Activated CD8-positive, alpha-beta memory T cell treated with anti-CD3 and anti-CD28 coated beads, Interleukin-2, amount 10 ng/mL, durations not matched to agents 7 days and 5 days (primary cell): ENCODE data around the gene HOXA1. TPM values are rescaled to one million over a fixed set of nuclear protein-coding genes. Genes with fewer than 3 reads are reported as not detected.

ENCODE experiments used
- ATAC-seq: fragments of 150-1000 bp; cut with Tn5 transposase; one replicate; pipeline ENCODE4 v1.10.0; 2021; ENCODE audit warnings: moderate library complexity
- CTCF ChIA-PET: fragments of 350-600 bp; sonication (Branson Sonifier 250); formaldehyde crosslinking; loops from one replicate; lab custom pipeline; 2021; ENCODE audit warnings: antibody characterized with exemption; lab: Charles Lee
- DNase-seq: peaks from one replicate; pipeline ENCODE4 v3.0.0-alpha.2; 2020
- H3K27ac Mint-ChIP-seq: one replicate; pipeline ENCODE4 v1.8.0; 2021; ENCODE audit warnings: mild to moderate bottlenecking, mixed read lengths
- H3K27me3 Mint-ChIP-seq: one replicate; pipeline ENCODE4 v1.8.0; 2021; ENCODE audit warnings: mixed read lengths
- H3K36me3 Mint-ChIP-seq: one replicate; pipeline ENCODE4 v1.8.0; 2021; ENCODE audit warnings: mild to moderate bottlenecking, mixed read lengths
- H3K4me1 Mint-ChIP-seq: one replicate; pipeline ENCODE4 v1.8.0; 2021; ENCODE audit warnings: mixed read lengths
- H3K4me3 Mint-ChIP-seq: one replicate; pipeline ENCODE4 v1.8.0; 2021; ENCODE audit warnings: mild to moderate bottlenecking, moderate library complexity, mixed read lengths
- H3K9me3 Mint-ChIP-seq: one replicate; pipeline ENCODE4 v1.8.0; 2022; ENCODE audit warnings: low read depth, mixed read lengths
- total RNA-seq, 2 experiments: library from RNA; stranded (reverse); gene quantifications; one replicate each; pipeline ENCODE4 v1.2.3, GENCODE V29; 2021

HOXA1 gene
- total RNA-seq, 2 experiments from 2014 or later: 0.28 to 0.76 TPM

- Mint-ChIP-seq H3K9me3 (no peaks in the 10 kb centered on the region), H3K36me3 (no peaks in the 10 kb centered on the region), H3K27ac (no peak overlapping the region), H3K4me3 (no peak overlapping the region), H3K4me1 (peaks cover 2% of the 10 kb centered on the region), H3K27me3 (peaks cover 56% of the 10 kb centered on the region)
- CTCF ChIA-PET: interaction anchor here (1.2 kb wide), 1 partner anchor 31 kb away, joined by 3 read pairs; no protein-coding TSS in a partner anchor
- DNase-seq (no peak), ATAC-seq (no peak)
Measured at GRCh38 chr7:27128034-27128433, 32.2 kb upstream of the HOXA1 start.

DNA sequence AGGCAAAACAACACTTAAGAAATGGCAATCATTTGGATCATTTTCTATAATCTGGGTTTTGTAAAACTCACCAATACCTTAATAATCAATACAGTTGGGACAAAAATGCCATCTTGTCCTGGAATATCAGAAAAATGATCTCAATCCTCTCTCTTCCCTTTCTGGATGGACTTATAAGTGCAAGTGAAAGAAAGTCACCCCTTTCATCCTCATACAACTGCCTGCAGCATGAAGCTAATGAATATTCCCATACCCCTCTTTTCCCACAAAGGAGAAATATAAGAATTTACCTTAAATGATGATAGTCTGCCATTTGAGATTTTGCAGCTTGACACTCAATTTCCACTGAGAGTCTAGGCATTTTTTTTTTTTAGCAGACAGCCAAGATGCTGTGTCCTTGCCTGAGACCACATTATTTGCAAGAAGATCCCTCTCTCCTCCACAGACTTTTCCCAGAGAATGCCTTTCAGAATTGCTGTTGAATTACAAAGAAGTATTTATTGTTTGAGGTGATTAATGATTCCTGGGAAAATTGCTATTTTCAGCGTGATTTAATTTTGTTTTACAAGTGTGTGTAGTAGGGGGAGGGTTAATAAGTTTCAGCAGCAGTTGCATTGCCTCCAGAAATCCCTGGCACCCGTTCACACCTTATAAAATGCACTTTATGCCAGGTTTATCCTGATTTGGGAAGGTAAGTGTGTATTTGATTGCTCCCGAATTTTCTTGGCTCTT, 31.0 kb upstream of the HOXA1 start:
- Mint-ChIP-seq H3K9me3 (no peaks in the 10 kb centered on the region), H3K27me3 (peaks cover 45% of the 10 kb centered on the region), H3K4me3 (no peak overlapping the region), H3K36me3 (no peaks in the 10 kb centered on the region), H3K27ac (no peak overlapping the region), H3K4me1 (peaks cover 2% of the 10 kb centered on the region)
- DNase-seq (no peak), ATAC-seq (no peak)
- CTCF ChIA-PET: interaction anchor here (0.6 kb wide), 1 partner anchor 559 kb away, joined by 3 read pairs; no protein-coding TSS in a partner anchor

DNA sequence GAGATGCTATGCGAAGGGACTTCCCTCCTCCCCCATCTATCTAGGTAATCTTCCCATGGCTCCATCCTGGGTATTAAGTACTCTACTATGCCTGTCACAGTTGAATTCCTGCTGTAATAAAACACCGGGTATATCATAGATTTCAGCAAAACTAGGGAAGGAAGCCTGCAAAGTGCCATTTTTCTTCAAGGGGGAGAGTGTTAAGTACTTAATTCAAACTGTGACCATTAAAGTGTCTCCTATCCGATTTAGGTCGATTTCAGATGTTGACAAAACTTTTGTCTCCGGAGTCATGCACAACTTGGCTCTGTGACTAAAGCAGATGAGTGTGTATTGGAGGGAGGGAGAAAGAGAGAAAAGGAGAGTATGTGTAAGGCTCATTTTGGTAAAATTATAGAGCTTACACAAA, 30.2 kb upstream of the HOXA1 start:
- Mint-ChIP-seq H3K4me3 (no peak overlapping the region), H3K9me3 (no peaks in the 10 kb centered on the region), H3K4me1 (no peaks in the 10 kb centered on the region), H3K36me3 (no peaks in the 10 kb centered on the region), H3K27me3 (peaks cover 39% of the 10 kb centered on the region), H3K27ac (no peak overlapping the region)
- no peak for ATAC-seq
- CTCF ChIA-PET: interaction anchor here (0.6 kb wide), 1 partner anchor 560 kb away, joined by 3 read pairs; no protein-coding TSS in a partner anchor
- DNase-seq: no peak

- CTCF ChIA-PET: no interaction called here
- peaks cover 39% of the 10 kb centered on the region for H3K27me3 Mint-ChIP-seq
- no peaks in the 10 kb centered on the region for H3K4me1 Mint-ChIP-seq
- no peak overlapping the region for H3K4me3 Mint-ChIP-seq
- H3K9me3 Mint-ChIP-seq: no peaks in the 10 kb centered on the region
- ATAC-seq: no peak
- no peak for DNase-seq
- no peak overlapping the region for H3K27ac Mint-ChIP-seq
- no peaks in the 10 kb centered on the region for H3K36me3 Mint-ChIP-seq
Measured at GRCh38 chr7:27124902-27125689, 29.3 kb upstream of the HOXA1 start.

- CTCF ChIA-PET: no interaction called here
- no peak overlapping the region for H3K4me3 Mint-ChIP-seq
- H3K36me3 Mint-ChIP-seq: no peaks in the 10 kb centered on the region
- no peak overlapping the region for H3K27ac Mint-ChIP-seq
- H3K9me3 Mint-ChIP-seq: no peaks in the 10 kb centered on the region
- H3K4me1 Mint-ChIP-seq: no peaks in the 10 kb centered on the region
- DNase-seq (no peak), ATAC-seq (no peak)
- H3K27me3 Mint-ChIP-seq: peaks cover 35% of the 10 kb centered on the region
Measured at GRCh38 chr7:27124096-27124901, 28.5 kb upstream of the HOXA1 start.

- DNase-seq (no peak), ATAC-seq (no peak)
- no peaks in the 10 kb centered on the region for H3K9me3 Mint-ChIP-seq
- no peaks in the 10 kb centered on the region for H3K36me3 Mint-ChIP-seq
- CTCF ChIA-PET: no interaction called here
- no peaks in the 10 kb centered on the region for H3K4me1 Mint-ChIP-seq
- no peak overlapping the region for H3K4me3 Mint-ChIP-seq
- H3K27me3 Mint-ChIP-seq: peaks cover 29% of the 10 kb centered on the region
- no peak overlapping the region for H3K27ac Mint-ChIP-seq
Measured at GRCh38 chr7:27123477-27124053, 27.8 kb upstream of the HOXA1 start.

DNA sequence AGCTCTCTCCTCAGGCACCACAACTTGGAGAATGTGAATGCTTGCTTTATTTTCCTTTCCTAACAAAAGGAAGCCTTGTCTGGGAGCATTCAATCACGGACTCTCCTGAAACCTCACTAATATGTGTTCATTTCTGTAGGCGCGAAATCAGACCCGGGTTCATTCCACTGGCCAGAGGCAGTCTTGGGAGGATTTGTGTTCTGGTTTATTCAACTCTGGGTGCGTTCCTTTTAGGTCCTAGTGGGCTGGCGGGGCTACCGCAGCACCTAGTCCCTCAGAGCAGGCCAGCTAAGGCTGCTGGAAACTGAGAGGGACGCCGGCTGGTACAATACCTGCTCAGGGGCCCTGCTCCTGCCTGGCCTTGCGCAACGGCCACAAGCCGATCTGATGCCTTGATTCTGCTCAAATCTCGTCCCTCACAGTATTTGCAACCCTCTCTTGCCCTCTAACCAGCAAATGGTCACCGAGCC, 27.2 kb upstream of the HOXA1 start:
- Mint-ChIP-seq H3K36me3 (no peaks in the 10 kb centered on the region), H3K4me1 (no peaks in the 10 kb centered on the region), H3K4me3 (no peak overlapping the region), H3K27me3 (peaks cover 23% of the 10 kb centered on the region), H3K9me3 (no peaks in the 10 kb centered on the region), H3K27ac (no peak overlapping the region)
- DNase-seq (no peak), ATAC-seq (no peak)
- CTCF ChIA-PET: no interaction called here

DNA sequence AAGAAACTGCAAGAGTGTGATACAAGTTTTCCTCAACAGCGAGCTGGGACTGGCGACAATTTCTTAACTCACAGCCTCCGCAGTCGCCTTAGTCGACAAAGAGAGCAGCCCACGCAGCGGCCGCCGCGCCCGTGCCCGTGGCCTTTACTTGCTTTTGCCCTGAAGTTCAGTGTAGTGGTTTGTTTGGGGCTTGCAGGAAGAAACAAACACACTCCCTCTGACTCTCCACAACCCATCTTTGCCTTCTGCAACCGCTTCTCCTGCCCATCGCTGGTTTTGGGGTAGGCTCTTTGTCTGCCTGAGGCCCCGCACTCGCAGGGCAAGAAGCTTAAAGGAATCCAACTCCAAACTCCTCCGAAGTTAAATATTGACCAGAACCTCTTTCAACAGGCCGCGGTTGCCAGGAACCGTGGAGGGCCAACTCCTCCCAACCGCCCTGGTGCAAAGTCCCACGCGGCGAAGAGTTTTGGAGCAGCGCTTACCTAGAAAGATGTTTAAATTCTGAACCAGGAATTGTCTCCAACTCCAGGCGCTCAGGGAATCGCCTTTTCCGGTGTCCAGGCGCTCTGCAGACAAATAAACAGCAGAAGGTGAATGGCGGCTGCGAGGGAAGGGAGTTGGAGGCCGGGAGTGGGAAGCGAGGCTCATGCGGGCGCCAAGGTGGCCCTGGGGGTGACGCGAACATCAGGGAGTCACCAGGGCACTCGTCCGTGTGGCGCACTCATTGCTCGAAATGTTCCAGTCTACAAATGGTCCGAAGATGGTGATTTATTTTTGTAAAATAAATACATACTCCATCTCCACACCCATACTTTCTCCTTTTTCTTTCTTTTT, 26.5 kb upstream of the HOXA1 start:
- no peaks in the 10 kb centered on the region for H3K36me3 Mint-ChIP-seq
- no peaks in the 10 kb centered on the region for H3K9me3 Mint-ChIP-seq
- no peak overlapping the region for H3K27ac Mint-ChIP-seq
- CTCF ChIA-PET: no interaction called here
- no peaks in the 10 kb centered on the region for H3K4me1 Mint-ChIP-seq
- DNase-seq: no peak
- ATAC-seq: no peak
- peaks cover 16% of the 10 kb centered on the region for H3K27me3 Mint-ChIP-seq
- H3K4me3 Mint-ChIP-seq: no peak overlapping the region

DNA sequence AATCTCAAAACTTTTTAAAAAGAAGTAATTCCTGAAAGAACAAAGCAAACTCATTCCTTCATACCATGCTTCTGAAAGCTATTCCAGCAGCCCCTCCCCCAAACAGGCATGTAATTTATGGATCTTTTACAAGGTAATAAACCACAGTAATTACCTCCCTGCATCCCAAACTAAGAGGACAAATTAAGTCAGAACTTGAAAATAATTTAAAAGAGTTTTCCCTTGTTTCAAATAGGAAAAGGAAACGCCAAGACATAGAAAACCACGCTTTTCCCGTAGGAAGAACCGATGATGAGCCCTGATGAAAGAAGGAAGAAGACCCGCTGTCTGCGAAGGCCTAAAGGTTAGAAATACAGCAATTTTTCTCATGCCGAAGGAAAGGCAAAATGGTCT, 25.9 kb upstream of the HOXA1 start:
- DNase-seq (no peak), ATAC-seq (no peak)
- no peak overlapping the region for H3K27ac Mint-ChIP-seq
- H3K36me3 Mint-ChIP-seq: no peaks in the 10 kb centered on the region
- no peaks in the 10 kb centered on the region for H3K4me1 Mint-ChIP-seq
- H3K4me3 Mint-ChIP-seq: no peak overlapping the region
- no peaks in the 10 kb centered on the region for H3K9me3 Mint-ChIP-seq
- H3K27me3 Mint-ChIP-seq: peaks cover 10% of the 10 kb centered on the region
- CTCF ChIA-PET: no interaction called here

GRCh38 chr7:27119412-27119911, 23.7 kb upstream of the HOXA1 start:
- no peaks in the 10 kb centered on the region for H3K4me1 Mint-ChIP-seq
- no peak overlapping the region for H3K4me3 Mint-ChIP-seq
- no peak overlapping the region for H3K27ac Mint-ChIP-seq
- no peaks in the 10 kb centered on the region for H3K36me3 Mint-ChIP-seq
- no peaks in the 10 kb centered on the region for H3K27me3 Mint-ChIP-seq
- ATAC-seq (no peak), DNase-seq (no peak)
- CTCF ChIA-PET: no interaction called here
- H3K9me3 Mint-ChIP-seq: no peaks in the 10 kb centered on the region

- Mint-ChIP-seq H3K36me3 (no peaks in the 10 kb centered on the region), H3K4me1 (no peaks in the 10 kb centered on the region), H3K4me3 (no peak overlapping the region), H3K27me3 (no peaks in the 10 kb centered on the region), H3K27ac (no peak overlapping the region), H3K9me3 (no peaks in the 10 kb centered on the region)
- no peak for DNase-seq
- ATAC-seq: no peak
- CTCF ChIA-PET: interaction anchor here (0.5 to 1.1 kb wide), 3 partner anchors 9 to 32 kb away, joined by 3 to 4 read pairs (median 3); no protein-coding TSS in a partner anchor
Measured at GRCh38 chr7:27118580-27118979, 22.8 kb upstream of the HOXA1 start.

DNA sequence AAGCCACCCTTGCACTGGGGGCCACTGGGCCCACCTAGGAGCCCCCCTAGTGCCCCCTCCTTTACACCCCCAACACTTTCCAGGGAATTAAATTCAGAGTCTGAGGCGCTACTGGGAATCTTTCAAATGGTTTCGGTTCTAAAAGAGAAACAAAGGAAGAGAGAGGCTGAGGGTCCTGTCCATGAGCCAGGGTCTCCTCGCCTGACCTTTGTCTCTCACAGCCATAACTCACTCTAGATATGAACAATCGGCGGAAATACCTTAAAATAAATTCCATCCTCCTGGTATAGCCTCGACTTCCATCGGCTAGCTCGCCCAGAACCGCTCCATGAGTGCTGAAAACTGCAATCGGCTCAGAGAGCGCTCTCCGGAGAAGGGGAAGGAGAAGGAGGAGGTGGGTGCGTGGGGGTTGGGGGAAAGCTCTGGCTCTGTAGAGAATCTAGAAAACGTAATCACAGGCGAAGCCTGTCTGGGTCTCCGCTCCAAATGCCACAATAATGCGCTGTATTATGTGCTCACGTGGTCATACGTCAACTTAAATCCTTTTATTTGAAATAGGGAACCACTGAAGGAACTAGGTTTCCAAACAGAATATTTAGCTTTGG, 22.2 kb upstream of the HOXA1 start:
- H3K27me3 Mint-ChIP-seq: no peaks in the 10 kb centered on the region

More for the DNA sequence above, 22.2 kb upstream of the HOXA1 start:
- Mint-ChIP-seq H3K36me3 (no peaks in the 10 kb centered on the region), H3K4me3 (no peak overlapping the region), H3K27ac (no peak overlapping the region), H3K4me1 (no peaks in the 10 kb centered on the region), H3K9me3 (no peaks in the 10 kb centered on the region)
- CTCF ChIA-PET: interaction anchor here (0.5 to 1.1 kb wide), 3 partner anchors 8 to 32 kb away, joined by 3 to 4 read pairs (median 3); no protein-coding TSS in a partner anchor
- ATAC-seq (no peak), DNase-seq (no peak)
